ENCODE data around the gene PTCH2.
"Not testable (repeated sequence)": the region's sequence is repeated elsewhere in the genome, so short reads cannot be mapped to it uniquely, and the experiment has no call there.

PTCH2 gene

GRCh38 chr1:44803062-44803311 lies 40.1 kb downstream of the PTCH2 start:
- in situ Hi-C loops (cut with MboI; ENCODE audit: low sequenced_read_pairs) = no loop called here

GRCh38 chr1:44802306-44803061 lies 40.6 kb downstream of the PTCH2 start:
- in situ Hi-C loops (cut with MboI; ENCODE audit: low sequenced_read_pairs) = no loop called here

GRCh38 chr1:44801491-44802305 lies 41.4 kb downstream of the PTCH2 start:
- in situ Hi-C loops (cut with MboI; ENCODE audit: low sequenced_read_pairs) = no loop called here

DNA sequence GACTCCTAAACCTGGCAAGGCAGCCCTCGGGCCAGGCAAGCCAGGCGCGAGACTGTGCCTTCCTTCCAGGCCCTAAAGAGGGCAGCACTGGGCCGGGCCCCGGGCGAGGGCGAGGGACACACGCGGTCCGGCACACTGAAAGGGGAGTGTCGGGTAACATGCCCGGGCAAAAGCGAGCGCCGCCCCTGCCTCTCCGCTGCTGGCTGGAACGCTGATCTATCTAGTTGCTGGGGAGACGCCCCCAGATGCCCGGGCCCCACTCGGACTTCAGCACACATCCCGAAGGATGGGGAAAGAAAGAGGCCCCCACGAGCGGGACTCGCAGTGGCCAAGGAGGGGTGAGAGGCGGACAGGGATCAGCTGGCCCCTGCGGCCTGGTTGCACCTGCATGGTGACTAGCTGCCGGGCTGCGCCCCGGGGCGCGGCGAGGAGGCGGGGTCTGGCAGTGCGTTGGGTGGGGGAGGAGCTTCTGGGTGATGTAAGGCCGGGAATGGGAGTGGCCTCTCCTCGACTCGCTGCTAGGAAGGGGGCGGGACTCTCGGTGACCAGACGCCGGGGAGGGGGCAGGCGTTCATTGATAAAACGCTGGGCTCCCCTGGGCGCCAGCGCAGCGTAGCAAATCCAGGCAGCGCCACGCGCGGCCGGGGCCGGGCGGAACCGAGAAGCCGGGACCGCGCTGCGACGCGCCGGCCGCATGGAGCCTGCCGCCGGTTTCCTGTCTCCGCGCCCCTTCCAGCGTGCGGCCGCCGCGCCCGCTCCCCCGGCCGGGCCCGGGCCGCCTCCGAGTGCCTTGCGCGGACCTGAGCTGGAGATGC lies 43.1 kb downstream of the PTCH2 start, which contains the start of gene PLK3:
Gene PLK3, plus strand, starts transcription at position 608 of the 815 bp plus-strand sequence. Its CDS starts 87 bp downstream, at position 695.
- in situ Hi-C loops (cut with MboI; ENCODE audit: low sequenced_read_pairs) = no loop called here

GRCh38 chr1:44798481-44799365 lies 44.3 kb downstream of the PTCH2 start:
- in situ Hi-C loops (cut with MboI; ENCODE audit: low sequenced_read_pairs) = no loop called here

DNA sequence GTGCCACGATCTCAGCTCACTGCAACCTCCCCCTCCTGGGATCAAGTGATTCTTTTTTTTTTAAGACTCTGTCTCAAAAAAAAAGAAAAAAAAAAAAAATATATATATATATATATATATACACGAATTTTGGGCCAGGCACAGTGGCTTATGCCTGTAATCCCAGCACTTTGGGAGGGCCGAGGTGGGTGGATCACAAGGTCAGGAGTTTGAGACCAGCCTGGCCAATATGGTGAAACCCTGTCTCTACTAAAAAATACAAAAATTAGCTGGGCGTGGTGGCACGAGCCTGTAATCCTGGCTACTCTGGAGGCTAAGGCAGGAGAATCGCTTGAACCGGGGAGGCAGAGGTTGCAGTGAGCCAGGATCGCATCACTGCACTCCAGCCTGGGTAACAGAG lies 45.2 kb downstream of the PTCH2 start:
- in situ Hi-C loops (cut with MboI; ENCODE audit: low sequenced_read_pairs) = not testable (repeated sequence)

DNA sequence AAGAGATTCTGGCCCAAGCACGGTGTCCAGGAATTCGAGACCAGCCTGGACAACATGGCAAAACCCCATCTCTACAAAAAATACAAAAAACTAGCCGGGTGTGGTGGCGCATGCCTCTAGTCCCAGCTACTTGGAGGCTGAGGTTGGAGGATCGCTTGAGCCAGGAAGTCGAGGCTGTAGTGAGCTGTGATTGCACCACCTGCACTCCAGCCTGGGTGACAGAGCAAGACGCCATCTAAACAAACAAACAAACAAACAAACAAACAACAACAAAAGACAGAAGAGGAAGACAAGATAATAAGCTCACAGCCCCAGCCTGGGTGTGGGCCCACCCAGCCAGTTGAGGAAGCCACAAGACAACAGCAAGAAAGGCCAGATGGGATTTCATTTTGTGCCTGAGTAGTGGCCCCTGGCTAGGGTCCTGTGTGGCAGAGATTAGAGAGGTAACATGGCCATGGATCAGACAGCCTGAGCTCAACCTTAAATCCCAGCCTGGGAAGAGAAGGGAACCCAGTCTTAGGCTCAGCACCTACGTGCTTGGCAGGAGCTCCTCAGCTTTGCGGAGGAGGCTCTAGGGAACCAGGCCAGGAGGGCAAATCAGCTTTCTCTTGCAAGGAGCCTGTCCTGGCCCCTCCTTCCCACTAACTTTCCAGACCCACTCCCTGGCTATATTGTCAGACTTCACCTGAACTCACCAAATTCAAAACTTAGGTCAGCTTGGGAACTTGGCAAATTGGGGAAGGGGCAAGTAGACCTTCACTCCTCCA lies 50.1 kb downstream of the PTCH2 start:
- in situ Hi-C loops (cut with MboI; ENCODE audit: low sequenced_read_pairs) = no loop called here

DNA sequence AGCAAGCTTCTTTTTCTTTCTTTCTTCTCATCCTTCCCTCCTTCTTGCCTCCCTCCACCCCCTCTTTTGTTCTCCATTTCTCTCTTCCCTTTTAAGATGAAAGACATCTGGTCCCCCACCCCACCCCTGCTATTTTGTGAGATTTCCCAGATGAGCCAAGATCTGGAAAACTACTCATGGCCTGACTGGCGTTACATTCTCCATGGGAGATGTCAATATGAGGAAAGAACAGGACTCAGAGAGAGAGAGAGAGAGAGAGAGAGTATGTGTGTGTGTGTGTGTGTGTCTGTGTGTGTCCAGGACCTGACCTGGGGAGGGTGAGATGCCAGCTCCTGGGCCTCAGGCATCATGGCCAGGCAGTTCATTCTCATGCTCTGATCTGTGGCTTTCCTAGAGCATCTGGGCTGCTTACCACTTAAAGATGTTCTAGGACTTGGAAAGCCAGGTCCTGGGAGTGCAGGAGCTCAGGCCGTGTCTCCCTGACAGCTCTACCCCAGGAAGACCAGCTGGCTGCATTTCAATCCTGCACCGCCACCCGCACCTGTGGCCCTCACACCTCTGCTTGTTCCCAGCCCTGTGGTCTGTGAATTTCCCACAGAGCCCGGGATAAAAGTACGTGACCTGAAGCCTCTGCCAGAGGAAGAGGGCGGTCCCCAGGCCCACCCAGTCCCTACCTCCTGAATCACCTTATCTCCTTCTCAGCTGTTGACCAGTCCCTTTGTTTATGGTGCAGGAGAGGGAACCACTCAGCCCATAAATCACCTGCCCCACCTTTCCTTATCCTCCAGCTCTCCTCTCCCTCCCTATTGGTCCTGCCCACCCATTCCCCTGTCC lies 51.9 kb downstream of the PTCH2 start:
- in situ Hi-C loops (cut with MboI; ENCODE audit: low sequenced_read_pairs) = no loop called here

GRCh38 chr1:44788120-44788860 lies 54.8 kb downstream of the PTCH2 start, which contains the start of gene BEST4:
Gene BEST4, minus strand, starts transcription at chr1:44788170. Its CDS starts 465 bp downstream, at chr1:44787705.
- in situ Hi-C loops (cut with MboI; ENCODE audit: low sequenced_read_pairs) = no loop called here

DNA sequence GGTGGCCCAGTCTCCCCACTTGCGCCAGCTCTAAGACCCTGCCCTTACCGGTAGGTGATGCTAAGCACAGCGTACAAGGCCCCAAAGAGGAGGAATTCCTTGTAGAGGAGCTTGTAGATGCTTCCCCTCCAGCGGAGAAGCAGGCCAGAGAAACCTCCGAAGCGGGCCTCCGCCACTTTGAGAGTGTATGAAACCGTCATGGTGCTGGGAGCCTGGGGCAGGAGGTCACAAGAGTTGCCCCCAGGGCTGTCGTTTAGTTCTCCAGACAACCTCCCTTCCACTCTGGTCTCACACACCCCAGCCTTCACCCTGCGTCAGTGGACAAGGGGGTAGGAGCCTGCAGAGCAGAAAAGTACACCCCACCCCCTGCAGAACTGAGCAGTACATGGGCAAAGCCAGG lies 55.5 kb downstream of the PTCH2 start:
- in situ Hi-C loops (cut with MboI; ENCODE audit: low sequenced_read_pairs) = no loop called here

GRCh38 chr1:44786841-44787426 lies 56.1 kb downstream of the PTCH2 start:
- in situ Hi-C loops (cut with MboI; ENCODE audit: low sequenced_read_pairs) = no loop called here

- in situ Hi-C loops (cut with MboI; ENCODE audit: low sequenced_read_pairs) = no loop called here
Observed at GRCh38 chr1:44786138-44786840, 56.8 kb downstream of the PTCH2 start.

DNA sequence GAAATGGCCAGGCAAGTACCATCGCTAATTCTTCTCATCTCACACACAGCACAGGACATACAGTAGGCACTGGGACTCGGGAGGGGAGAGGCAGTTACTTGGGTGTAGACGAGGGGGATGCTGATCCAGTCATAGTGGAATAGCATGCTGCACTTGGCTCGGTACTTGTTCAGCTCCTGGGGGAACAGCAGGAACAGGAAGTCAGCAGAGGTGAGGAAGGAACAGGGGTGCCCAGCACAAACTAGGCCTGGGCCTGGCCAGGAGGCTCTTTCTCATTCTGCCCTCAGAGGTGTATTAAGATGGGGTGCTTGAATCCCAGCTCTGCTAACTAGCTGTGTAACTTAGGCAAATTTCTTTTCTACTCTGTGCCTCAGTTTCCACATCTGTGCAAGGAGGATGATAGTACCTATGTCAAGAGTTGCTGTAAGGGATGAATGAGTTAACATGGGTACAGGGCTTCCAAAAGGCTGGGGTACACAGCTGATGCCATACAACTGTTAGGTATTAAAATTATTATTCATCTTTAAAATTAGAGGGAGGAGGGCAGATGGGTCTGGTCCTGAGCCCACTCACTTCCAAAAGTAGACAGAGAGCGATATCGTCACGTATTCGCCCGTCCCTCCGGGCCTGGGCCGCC lies 57.4 kb downstream of the PTCH2 start:
- in situ Hi-C loops (cut with MboI; ENCODE audit: low sequenced_read_pairs) = no loop called here

DNA sequence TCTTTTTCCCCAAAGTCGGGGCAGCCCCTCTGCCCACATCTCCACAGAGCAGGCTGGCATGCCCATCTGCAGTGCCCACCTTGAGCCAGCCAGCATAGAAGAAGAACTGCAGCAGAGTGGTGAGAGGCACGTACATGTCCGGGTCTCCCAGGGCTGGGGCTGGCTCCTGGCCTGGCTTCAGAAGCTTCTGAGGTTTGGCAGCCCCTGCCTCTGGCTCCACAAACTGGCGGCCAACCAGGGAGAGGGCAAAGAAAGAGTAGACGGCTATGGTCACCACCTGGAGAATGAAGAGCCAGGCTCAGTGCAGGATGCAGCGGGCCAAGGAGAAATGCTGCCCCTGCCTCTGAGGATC lies 58.0 kb downstream of the PTCH2 start:
- in situ Hi-C loops (cut with MboI; ENCODE audit: low sequenced_read_pairs) = no loop called here

DNA sequence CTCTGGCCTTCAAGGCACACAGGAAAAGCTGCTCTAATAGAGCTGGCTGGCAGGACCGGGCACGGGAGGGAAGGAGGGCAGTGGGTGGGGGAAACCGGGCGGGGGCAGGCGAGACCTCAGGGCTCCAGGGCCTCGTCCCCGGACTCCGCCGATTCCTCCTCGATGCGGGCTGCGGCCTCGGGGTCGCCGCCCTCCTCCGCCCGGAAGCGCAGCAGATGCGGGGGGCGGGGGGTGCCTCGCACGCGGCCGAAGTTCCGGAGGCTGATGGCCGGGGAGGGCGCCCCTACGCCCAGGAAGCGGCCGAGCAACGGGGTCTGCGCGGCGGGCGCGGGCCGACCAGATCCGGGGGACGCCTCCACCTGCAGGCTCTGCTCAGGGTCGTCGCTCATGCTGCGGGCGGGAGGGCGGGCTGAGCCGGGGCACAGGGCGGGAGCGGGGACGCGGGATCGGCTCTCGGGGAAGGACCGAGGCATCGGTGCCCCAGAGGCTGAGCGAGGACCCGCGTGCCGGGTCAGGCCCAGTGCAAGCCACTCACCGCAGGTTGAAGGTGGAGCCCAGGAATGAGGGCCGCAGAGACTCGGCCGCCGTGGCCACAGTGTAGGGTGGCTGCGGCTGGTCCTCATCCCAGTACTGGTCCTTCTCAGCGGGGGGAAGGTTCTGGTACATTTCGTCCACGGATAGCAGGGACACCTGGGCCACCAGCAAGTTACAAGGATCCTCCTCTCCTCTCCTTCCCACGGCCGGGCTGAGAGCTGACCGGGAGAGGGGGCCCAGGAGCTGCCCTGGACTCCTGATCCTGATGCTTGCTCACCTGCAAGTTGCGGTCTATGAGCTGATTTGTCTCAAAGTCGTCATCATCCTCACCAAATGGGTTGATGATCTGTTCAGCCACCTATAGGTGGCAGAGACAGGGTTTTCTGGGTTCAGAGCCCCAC lies 58.7 kb downstream of the PTCH2 start:
- in situ Hi-C loops (cut with MboI; ENCODE audit: low sequenced_read_pairs) = no loop called here

DNA sequence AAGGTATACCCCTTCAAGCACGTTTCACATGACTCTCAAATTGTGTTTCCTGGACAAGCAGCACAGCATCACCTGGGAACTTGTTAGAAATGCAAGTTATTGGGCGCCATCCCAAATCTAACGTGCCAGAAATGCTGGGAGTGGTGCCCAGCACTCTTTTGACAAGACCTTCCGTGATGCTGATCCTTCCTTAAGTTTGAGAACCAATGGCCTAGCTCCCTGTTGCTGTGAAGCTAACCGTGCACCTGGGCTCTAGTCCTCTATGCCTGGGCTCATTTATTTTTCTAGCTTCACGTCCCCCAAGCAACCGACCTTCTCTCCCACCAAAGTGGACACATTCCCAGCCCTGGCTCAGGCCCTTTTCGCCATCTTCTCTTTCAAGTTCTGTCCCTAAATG lies 59.4 kb downstream of the PTCH2 start:
- in situ Hi-C loops (cut with MboI; ENCODE audit: low sequenced_read_pairs) = no loop called here

All from hTERT RPE-1 (cell line).